Glutamatergic neuron (in vitro differentiated cells): Measurements from ENCODE around the gene CEBPE. TPM values are rescaled to one million over a fixed set of nuclear protein-coding genes. Genes with fewer than 3 reads are reported as not detected.

ENCODE experiments used
- DNase-seq: peaks from one replicate; pipeline ENCODE4 v3.0.0; 2022
- H3K27ac Mint-ChIP-seq: one replicate; pipeline ENCODE4 v1.8.0; 2020; ENCODE audit warnings: mild to moderate bottlenecking, mixed read lengths, inconsistent platforms; ENCODE audit not compliant: unreplicated experiment
- H3K27me3 Mint-ChIP-seq: one replicate; pipeline ENCODE4 v1.8.0; 2020; ENCODE audit warnings: mild to moderate bottlenecking, moderate library complexity, mixed read lengths, inconsistent platforms; ENCODE audit not compliant: unreplicated experiment
- H3K36me3 Mint-ChIP-seq: one replicate; pipeline ENCODE4 v1.8.0; 2020; ENCODE audit warnings: mild to moderate bottlenecking, mixed read lengths, inconsistent platforms; ENCODE audit not compliant: unreplicated experiment
- H3K4me1 Mint-ChIP-seq: one replicate; pipeline ENCODE4 v1.8.0; 2020; ENCODE audit warnings: mild to moderate bottlenecking, low read depth, mixed read lengths, inconsistent platforms; ENCODE audit not compliant: unreplicated experiment
- H3K4me3 Mint-ChIP-seq: one replicate; pipeline ENCODE4 v1.8.0; 2020; ENCODE audit warnings: mild to moderate bottlenecking, mixed read lengths, inconsistent platforms; ENCODE audit not compliant: unreplicated experiment
- H3K9me3 Mint-ChIP-seq: one replicate; pipeline ENCODE4 v1.8.0; 2020; ENCODE audit warnings: mild to moderate bottlenecking, moderate library complexity, mixed read lengths, inconsistent platforms; ENCODE audit not compliant: unreplicated experiment
- total RNA-seq: library from RNA; stranded (reverse); fragmentation: NEBNext Ultra II Directional; extraction: Animal tissue kit (Norgen Biotek cat#: 25700); gene quantifications from one replicate; pipeline ENCODE4 v1.2.1, GENCODE V29; 2021; ENCODE audit not compliant: unreplicated experiment
- TF ChIP-seq, protein P1 (sequence below): fragments of 200-600 bp; sonication (generic); IDR thresholded peaks from one replicate; pipeline ENCODE4 v1.5.0; 2021; ENCODE audit not compliant: partially characterized antibody, unreplicated experiment

Gene CEBPE
- total RNA-seq, 1 donor from 2014 or later = not detected

DNA sequence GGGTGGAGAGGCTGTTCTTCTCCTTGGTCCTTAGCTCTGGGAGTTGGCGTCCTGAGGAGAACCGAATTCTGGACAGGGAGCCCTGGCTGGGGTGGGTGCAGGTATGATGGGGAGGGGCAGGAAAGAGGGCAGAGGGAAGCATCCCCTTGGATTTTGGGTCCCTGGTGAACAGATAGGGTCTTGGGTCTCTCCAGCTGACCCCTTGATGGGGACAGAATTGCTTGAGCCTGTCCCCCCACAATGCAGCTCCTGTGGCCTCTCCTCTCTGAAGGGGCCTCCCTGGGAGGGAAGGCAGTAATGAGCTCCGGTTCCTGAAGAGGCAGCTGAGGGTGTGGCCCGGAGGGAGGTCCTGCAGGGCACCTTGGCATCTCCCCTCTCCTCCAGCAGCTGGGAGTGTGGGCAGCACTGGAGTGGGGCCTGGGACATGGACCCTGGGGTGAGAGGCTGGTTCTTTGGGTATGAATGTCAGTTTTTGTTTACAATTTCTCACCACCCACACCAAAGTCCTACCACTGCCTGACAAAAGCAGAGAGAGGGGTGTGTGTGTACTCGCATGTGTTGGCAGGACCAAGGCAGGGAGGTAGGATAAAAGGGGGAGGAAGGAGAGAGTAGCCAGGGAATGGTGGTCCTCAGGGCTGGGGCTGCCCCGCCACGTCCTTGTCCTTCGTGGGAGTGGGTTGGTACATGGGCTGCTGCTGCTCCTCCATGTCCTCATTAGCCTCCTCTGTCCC, 7.7 kb upstream of the CEBPE start:
- H3K4me1 Mint-ChIP-seq = no peaks in the 10 kb centered on the region
- H3K4me3 Mint-ChIP-seq = no peak overlapping the region
- H3K9me3 Mint-ChIP-seq = peaks cover 4% of the 10 kb centered on the region
- no peak for DNase-seq
- H3K27ac Mint-ChIP-seq = no peak overlapping the region
- H3K27me3 Mint-ChIP-seq = peaks cover 7% of the 10 kb centered on the region
- peaks cover 11% of the 10 kb centered on the region for H3K36me3 Mint-ChIP-seq
- TF ChIP-seq, protein P1, sequence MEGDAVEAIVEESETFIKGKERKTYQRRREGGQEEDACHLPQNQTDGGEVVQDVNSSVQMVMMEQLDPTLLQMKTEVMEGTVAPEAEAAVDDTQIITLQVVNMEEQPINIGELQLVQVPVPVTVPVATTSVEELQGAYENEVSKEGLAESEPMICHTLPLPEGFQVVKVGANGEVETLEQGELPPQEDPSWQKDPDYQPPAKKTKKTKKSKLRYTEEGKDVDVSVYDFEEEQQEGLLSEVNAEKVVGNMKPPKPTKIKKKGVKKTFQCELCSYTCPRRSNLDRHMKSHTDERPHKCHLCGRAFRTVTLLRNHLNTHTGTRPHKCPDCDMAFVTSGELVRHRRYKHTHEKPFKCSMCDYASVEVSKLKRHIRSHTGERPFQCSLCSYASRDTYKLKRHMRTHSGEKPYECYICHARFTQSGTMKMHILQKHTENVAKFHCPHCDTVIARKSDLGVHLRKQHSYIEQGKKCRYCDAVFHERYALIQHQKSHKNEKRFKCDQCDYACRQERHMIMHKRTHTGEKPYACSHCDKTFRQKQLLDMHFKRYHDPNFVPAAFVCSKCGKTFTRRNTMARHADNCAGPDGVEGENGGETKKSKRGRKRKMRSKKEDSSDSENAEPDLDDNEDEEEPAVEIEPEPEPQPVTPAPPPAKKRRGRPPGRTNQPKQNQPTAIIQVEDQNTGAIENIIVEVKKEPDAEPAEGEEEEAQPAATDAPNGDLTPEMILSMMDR = no peak

DNA sequence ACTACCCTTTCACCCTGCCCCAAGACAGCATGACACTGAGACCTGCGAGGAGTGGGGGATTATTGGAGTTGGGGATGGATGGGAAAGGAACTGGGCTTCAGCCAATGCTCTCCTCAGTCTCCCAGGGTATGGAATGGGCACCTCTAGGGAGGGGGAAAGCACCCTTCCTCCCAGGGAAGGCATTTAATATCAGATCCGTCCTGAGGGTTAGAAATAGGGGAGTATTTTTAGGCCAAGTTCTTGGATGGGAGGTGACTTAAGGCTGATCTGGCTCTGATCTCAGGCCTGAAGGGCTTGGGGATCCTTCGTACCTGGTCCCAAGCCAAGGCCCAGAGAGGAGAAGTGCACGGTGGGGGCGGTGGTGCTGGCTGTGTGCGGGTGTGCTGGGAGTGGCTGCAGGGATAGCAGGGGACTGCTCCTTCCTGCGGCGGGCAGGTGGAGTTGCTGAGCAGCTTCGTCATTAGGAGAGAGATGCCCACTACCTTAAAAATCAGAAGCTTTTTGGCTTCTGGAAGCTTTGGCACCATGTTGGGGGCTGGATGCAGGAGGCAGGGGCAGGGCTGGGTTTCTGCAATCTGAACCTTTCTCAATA, 7.0 kb upstream of the CEBPE start:
- H3K27ac Mint-ChIP-seq = no peak overlapping the region
- peaks cover 3% of the 10 kb centered on the region for H3K4me1 Mint-ChIP-seq
- H3K4me3 Mint-ChIP-seq = no peak overlapping the region
- DNase-seq = no peak
- peaks cover 4% of the 10 kb centered on the region for H3K9me3 Mint-ChIP-seq
- H3K36me3 Mint-ChIP-seq = peaks cover 11% of the 10 kb centered on the region
- peaks cover 7% of the 10 kb centered on the region for H3K27me3 Mint-ChIP-seq
- TF ChIP-seq, protein P1 = no peak

DNA sequence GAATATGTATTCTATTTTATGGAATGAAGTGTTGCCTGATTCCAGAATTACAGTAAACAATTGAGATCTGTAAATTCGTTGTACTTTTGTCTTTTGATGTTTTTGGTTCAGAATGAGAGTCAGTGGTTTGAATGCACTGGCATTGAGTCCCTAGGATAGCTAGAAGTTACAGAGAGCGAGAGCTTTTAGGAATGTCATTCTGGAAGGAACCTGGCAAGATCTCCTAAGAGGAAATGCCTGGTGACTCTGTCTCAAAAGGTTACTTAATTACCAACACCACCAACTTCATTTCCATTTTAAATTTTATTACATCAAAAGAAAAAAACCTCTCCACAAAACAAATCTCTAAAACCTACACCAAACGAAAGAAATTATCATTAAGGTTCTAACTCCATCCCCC, 6.0 kb upstream of the CEBPE start:
- no peak for DNase-seq
- Mint-ChIP-seq H3K9me3 (peaks cover 6% of the 10 kb centered on the region), H3K27me3 (peaks cover 4% of the 10 kb centered on the region), H3K36me3 (peaks cover 11% of the 10 kb centered on the region), H3K4me1 (peaks cover 9% of the 10 kb centered on the region), H3K27ac (no peak overlapping the region), H3K4me3 (no peak overlapping the region)
- TF ChIP-seq, protein P1 = no peak

DNA sequence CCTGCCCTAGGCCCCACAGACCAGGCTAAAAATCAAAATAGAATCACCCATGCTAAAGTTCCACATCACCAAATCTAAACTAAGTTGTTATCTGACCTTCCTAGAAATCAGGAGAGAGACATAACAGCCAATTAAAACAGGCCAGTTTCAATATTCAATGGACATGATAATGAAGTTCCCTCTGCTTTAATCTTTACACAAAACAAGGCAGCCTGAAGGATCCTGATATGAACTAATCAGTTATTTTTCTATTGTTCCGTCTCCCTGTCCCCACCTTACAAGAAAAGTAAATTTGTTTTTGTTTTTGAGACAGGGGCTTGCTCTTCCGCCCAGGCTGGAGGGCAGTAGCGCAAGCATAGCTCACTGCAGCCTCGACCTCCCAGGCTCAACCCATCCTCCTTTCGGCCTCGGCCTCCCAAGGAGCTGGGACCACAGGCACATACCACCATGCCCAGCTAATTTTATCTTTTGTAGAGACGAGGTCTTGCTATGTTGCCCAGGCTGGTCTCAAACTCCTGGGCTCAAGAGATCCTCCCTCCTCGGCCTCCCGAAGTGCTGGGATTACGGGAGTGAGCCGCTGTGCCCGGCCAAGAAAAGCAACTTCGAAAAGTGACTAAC, 5.4 kb upstream of the CEBPE start:
- TF ChIP-seq, protein P1 = no peak
- peaks cover 4% of the 10 kb centered on the region for H3K27me3 Mint-ChIP-seq
- H3K36me3 Mint-ChIP-seq = peaks cover 11% of the 10 kb centered on the region
- H3K27ac Mint-ChIP-seq = no peak overlapping the region
- H3K4me3 Mint-ChIP-seq = no peak overlapping the region
- no peak for DNase-seq
- H3K9me3 Mint-ChIP-seq = peaks cover 6% of the 10 kb centered on the region
- peaks cover 9% of the 10 kb centered on the region for H3K4me1 Mint-ChIP-seq

DNA sequence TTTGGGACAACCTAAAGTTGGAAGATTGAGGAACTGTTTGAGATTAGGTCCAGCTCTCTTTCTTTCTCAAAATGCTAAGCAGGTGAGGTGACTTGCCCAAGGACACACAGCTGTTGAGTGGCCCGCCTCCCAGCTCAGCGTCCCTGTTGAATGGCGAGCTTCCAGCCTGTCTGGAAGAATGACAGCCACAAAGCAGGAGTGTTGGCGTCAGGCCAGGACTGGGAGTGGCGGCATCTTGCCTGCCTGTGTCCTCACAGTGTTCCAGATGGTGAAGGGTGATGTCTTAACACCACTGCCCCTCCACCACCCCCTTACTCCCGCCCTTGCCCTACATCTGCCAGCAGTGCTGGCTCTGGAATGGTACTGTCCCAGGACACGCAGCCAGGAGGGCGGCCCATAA, 4.4 kb upstream of the CEBPE start:
- Mint-ChIP-seq H3K9me3 (peaks cover 6% of the 10 kb centered on the region), H3K4me1 (peaks cover 9% of the 10 kb centered on the region), H3K27ac (no peak overlapping the region), H3K27me3 (peaks cover 6% of the 10 kb centered on the region), H3K36me3 (peaks cover 4% of the 10 kb centered on the region), H3K4me3 (no peak overlapping the region)
- TF ChIP-seq, protein P1 = no peak
- no peak for DNase-seq
